SU-DHL-6 (cell line): ENCODE data around the gene SUSD3.

Experiments
- H2AFZ ChIP-seq: fragments of 200-600 bp; sonication (generic); 2 replicates; pipeline ENCODE4 v1.6.1; 2014; ENCODE audit warnings: low read depth, mild to moderate bottlenecking, moderate library complexity, mixed read lengths, antibody characterized with exemption, low read length; ENCODE audit not compliant: severe bottlenecking
- H3F3A ChIP-seq: fragments of 200-600 bp; shearing (Covaris generic); 2 replicates; pipeline ENCODE4 v1.6.0; 2016; ENCODE audit warnings: antibody characterized with exemption, mild to moderate bottlenecking; ENCODE audit not compliant: insufficient read depth
- H3K27ac ChIP-seq: fragments of 200-600 bp; sonication (generic); 2 replicates; pipeline ENCODE4 v1.5.1; 2016; ENCODE audit warnings: low read depth, mild to moderate bottlenecking, low read length, moderate library complexity, mixed read lengths
- H3K27me3 ChIP-seq: fragments of 200-600 bp; sonication (generic), shearing (Covaris generic); 2 replicates; pipeline ENCODE4 v1.6.0; 2014; ENCODE audit warnings: mild to moderate bottlenecking, low read length
- H3K36me3 ChIP-seq: fragments of 200-600 bp; sonication (generic); 2 replicates; pipeline ENCODE4 v1.6.1; 2014; ENCODE audit warnings: mild to moderate bottlenecking, low read length, mixed read lengths
- H3K4me2 ChIP-seq: fragments of 300-600, 200-600 bp; shearing (Covaris generic), sonication (generic); 2 replicates; pipeline ENCODE4 v1.6.0; 2014; ENCODE audit warnings: low read length, low read depth, mild to moderate bottlenecking; ENCODE audit not compliant: poor library complexity, severe bottlenecking
- H3K4me3 ChIP-seq: fragments of 200-600 bp; sonication (generic); 2 replicates; pipeline ENCODE4 v1.5.1; 2014; ENCODE audit warnings: antibody characterized with exemption, low read length, mild to moderate bottlenecking, mixed read lengths; ENCODE audit not compliant: insufficient read depth, poor library complexity, severe bottlenecking
- H3K79me2 ChIP-seq: fragments of 200-600 bp; sonication (generic); 2 replicates; pipeline ENCODE4 v1.6.1; 2014; ENCODE audit warnings: mild to moderate bottlenecking, low read length, moderate library complexity; ENCODE audit not compliant: insufficient read depth
- H3K9ac ChIP-seq: fragments of 200-600 bp; sonication (generic); 2 replicates; pipeline ENCODE4 v1.7.0; 2014; ENCODE audit warnings: mild to moderate bottlenecking, low read length
- H3K9me2 ChIP-seq: fragments of 200-600 bp; sonication (generic); replicated peaks from 2 replicates; pipeline ENCODE4 v1.6.1; 2014; ENCODE audit warnings: low read length; ENCODE audit not compliant: insufficient read depth
- H3K9me3 ChIP-seq: fragments of 200-600 bp; sonication (generic); 2 replicates; pipeline ENCODE4 v1.6.1; 2014; ENCODE audit warnings: low read length, mixed read lengths; ENCODE audit not compliant: insufficient read depth
- H4K20me1 ChIP-seq: fragments of 200-600 bp; sonication (generic); 2 replicates; pipeline ENCODE4 v1.6.1; 2014; ENCODE audit warnings: low read depth, mild to moderate bottlenecking, antibody characterized with exemption, low read length, moderate library complexity, mixed read lengths
- CTCF ChIP-seq: fragments of 200-600 bp; sonication (generic); IDR thresholded peaks from one replicate; pipeline ENCODE4 v1.5.1; 2017; ENCODE audit warnings: antibody characterized with exemption, mild to moderate bottlenecking, low read length, moderate library complexity; ENCODE audit not compliant: insufficient read depth, poor library complexity, severe bottlenecking
- EZH2phosphoT487 ChIP-seq: fragments of 200-600 bp; sonication (generic), shearing (Covaris generic); conservative IDR thresholded peaks from 2 replicates; pipeline ENCODE4 v1.6.1; 2018; ENCODE audit warnings: mild to moderate bottlenecking, antibody characterized with exemption, low read length, moderate library complexity, mixed read lengths

The SUSD3 gene

GRCh38 chr9:93026640-93027039 lies 31.9 kb upstream of the SUSD3 start:
- H3F3A ChIP-seq = no peaks in the 10 kb centered on the region
- no peak overlapping the region for H3K4me3 ChIP-seq
- H3K79me2 ChIP-seq = no peaks in the 10 kb centered on the region
- no peak overlapping the region for H3K4me2 ChIP-seq
- H3K36me3 ChIP-seq = no peaks in the 10 kb centered on the region
- no peak overlapping the region for H2AFZ ChIP-seq
- no peak overlapping the region for H3K27ac ChIP-seq
- H4K20me1 ChIP-seq = no peaks in the 10 kb centered on the region
- H3K9me2 ChIP-seq = no peaks in the 10 kb centered on the region
- H3K9ac ChIP-seq = no peak overlapping the region
- H3K27me3 ChIP-seq = no peaks in the 10 kb centered on the region
- H3K9me3 ChIP-seq = no peaks in the 10 kb centered on the region
- TF ChIP-seq CTCF (no peak), EZH2phosphoT487 (no peak)

GRCh38 chr9:93027750-93028149 lies 30.8 kb upstream of the SUSD3 start:
- Histone ChIP-seq H3K4me3 (no peak overlapping the region), H3K79me2 (no peaks in the 10 kb centered on the region), H3K9me2 (no peaks in the 10 kb centered on the region), H2AFZ (no peak overlapping the region), H3K36me3 (no peaks in the 10 kb centered on the region), H3K9me3 (no peaks in the 10 kb centered on the region), H3F3A (no peaks in the 10 kb centered on the region), H3K4me2 (no peak overlapping the region), H3K27me3 (no peaks in the 10 kb centered on the region), H3K27ac (no peak overlapping the region), H3K9ac (no peak overlapping the region), H4K20me1 (no peaks in the 10 kb centered on the region)
- TF ChIP-seq EZH2phosphoT487 (no peak), CTCF (no peak)

- Histone ChIP-seq H2AFZ (no peak overlapping the region), H3K9ac (no peak overlapping the region), H3K36me3 (no peaks in the 10 kb centered on the region), H3K9me2 (no peaks in the 10 kb centered on the region), H3K9me3 (no peaks in the 10 kb centered on the region), H3K79me2 (no peaks in the 10 kb centered on the region), H3F3A (no peaks in the 10 kb centered on the region), H3K4me2 (no peak overlapping the region), H4K20me1 (no peaks in the 10 kb centered on the region), H3K27ac (no peak overlapping the region), H3K4me3 (no peak overlapping the region), H3K27me3 (no peaks in the 10 kb centered on the region)
- TF ChIP-seq CTCF (no peak), EZH2phosphoT487 (no peak)
These were observed 30.0 kb upstream of the SUSD3 start for GRCh38 chr9:93028448-93029006.
